MCF 10A (cell line): ENCODE data around the gene AVP. TPM values are rescaled to one million over a fixed set of nuclear protein-coding genes. Genes with fewer than 3 reads are reported as not detected.

Experiments
- BruUV-seq: library from RNA; stranded (reverse); fragments of 400-500 nt; replicated peaks from 2 replicates; lab custom pipeline; 2021; lab: Mats Ljungman, UMichigan
- CTCF ChIA-PET: fragments of 300-600 bp; sonication (Branson Sonifier 250); formaldehyde crosslinking; extraction: SDS; loops from one replicate; lab custom pipeline; 2021; ENCODE audit warnings: antibody characterized with exemption, inconsistent platforms; lab: Yijun Ruan, JAX
- POLR2A ChIA-PET: fragments of 300-600, 350-650 bp; sonication (Branson Sonifier 250); formaldehyde crosslinking; extraction: SDS; loops from one replicate; lab custom pipeline; 2020; ENCODE audit warnings: antibody characterized with exemption, inconsistent platforms; lab: Yijun Ruan, JAX
- DNase-seq: peaks from one replicate; pipeline ENCODE4 v3.0.0-alpha.2; 2018; ENCODE audit not compliant: unreplicated experiment
- H3K27ac Mint-ChIP-seq: one replicate; pipeline ENCODE4 v1.8.0; 2022; ENCODE audit warnings: mild to moderate bottlenecking, low read depth, mixed read lengths; ENCODE audit not compliant: unreplicated experiment
- H3K27me3 Mint-ChIP-seq: one replicate; pipeline ENCODE4 v1.8.0; 2022; ENCODE audit warnings: mixed read lengths; ENCODE audit not compliant: insufficient read depth, unreplicated experiment
- H3K36me3 Mint-ChIP-seq: one replicate; pipeline ENCODE4 v1.8.0; 2022; ENCODE audit warnings: mild to moderate bottlenecking, moderate library complexity, mixed read lengths; ENCODE audit not compliant: insufficient read depth, unreplicated experiment
- H3K4me1 Mint-ChIP-seq: one replicate; pipeline ENCODE4 v1.8.0; 2022; ENCODE audit warnings: mixed read lengths; ENCODE audit not compliant: insufficient read depth, unreplicated experiment
- H3K4me3 Mint-ChIP-seq: one replicate; pipeline ENCODE4 v1.8.0; 2022; ENCODE audit warnings: mild to moderate bottlenecking, moderate library complexity, mixed read lengths; ENCODE audit not compliant: unreplicated experiment
- H3K9me3 Mint-ChIP-seq: one replicate; pipeline ENCODE4 v1.8.0; 2022; ENCODE audit warnings: mixed read lengths; ENCODE audit not compliant: unreplicated experiment
- CTCF ChIP-seq: fragments of 200-600 bp; IDR thresholded peaks from one replicate; pipeline ENCODE4 v1.8.0; 2022; ENCODE audit warnings: antibody characterized with exemption, mild to moderate bottlenecking; ENCODE audit not compliant: unreplicated experiment
- intact Hi-C: fragments of 100-400 bp; cut with micrococcal nuclease; formaldehyde crosslinking; loops from 2 replicates; pipeline ENCODE4 v1.14.1; 2022
- total RNA-seq: library from RNA; stranded (reverse); gene quantifications from 2 replicates; pipeline ENCODE4 v1.2.3, GENCODE V29; 2022

The AVP gene
- total RNA-seq, 1 experiment from 2014 or later, result not detected

DNA sequence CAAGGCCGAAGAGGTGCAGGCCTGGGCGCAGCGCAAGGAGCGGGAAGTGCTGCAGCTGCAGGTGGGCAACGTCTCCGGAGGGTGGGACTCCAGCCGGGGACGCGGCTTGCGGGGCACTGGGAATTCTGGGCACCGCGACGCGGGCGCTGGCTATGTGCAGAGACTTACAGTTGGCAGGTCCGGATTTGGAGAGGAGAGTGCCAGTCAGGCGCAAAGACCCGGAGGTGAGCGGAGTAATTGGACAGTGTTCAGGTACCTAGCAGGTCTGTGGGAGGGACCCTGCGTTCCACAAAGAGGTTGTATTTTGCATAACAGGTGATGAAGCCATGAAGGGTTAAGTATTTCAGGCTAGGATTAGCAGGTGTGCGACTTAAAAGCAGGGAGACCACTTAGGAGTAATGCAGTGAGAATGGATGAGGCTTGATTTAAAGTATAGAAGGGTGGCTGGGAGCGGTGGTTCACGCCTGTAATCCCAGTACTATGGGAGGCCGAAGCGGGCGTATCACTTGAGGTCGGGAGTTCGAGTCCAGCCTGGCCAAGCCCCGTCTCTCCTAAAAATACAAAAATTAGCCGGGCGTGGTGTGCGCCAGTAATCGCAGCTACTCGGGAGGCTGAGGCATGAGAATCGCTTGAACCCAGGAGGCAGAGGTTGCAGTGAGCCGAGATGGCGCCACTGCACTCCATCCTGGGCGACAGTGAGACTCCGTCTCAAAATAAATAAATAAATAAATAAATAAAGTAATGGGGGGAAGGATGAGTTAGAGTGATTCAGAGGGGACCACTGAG is 37.7 kb downstream of the AVP start:
- no peak for TF ChIP-seq CTCF
- BruUV-seq, result no TSS peak
- peaks cover 8% of the 10 kb centered on the region for H3K4me1 Mint-ChIP-seq
- peaks cover 37% of the 10 kb centered on the region for H3K36me3 Mint-ChIP-seq
- no peaks in the 10 kb centered on the region for H3K27me3 Mint-ChIP-seq
- no peaks in the 10 kb centered on the region for H3K9me3 Mint-ChIP-seq
- intact Hi-C loops, result no loop called here
- peak overlapping the region; percentile 83 for H3K27ac Mint-ChIP-seq
- ChIA-PET POLR2A (interaction anchor here (0.7 to 0.9 kb wide), 2 partner anchors 38 to 57 kb away, joined by 3 read pairs; no protein-coding TSS in a partner anchor), CTCF (interaction anchor here (0.5 to 1.6 kb wide), 4 partner anchors 28 to 236 kb away, joined by 3 to 4 read pairs (median 3); no protein-coding TSS in a partner anchor)
- H3K4me3 Mint-ChIP-seq, result peak overlapping the region; percentile 95
- DNase-seq, result peak; percentile 39

DNA sequence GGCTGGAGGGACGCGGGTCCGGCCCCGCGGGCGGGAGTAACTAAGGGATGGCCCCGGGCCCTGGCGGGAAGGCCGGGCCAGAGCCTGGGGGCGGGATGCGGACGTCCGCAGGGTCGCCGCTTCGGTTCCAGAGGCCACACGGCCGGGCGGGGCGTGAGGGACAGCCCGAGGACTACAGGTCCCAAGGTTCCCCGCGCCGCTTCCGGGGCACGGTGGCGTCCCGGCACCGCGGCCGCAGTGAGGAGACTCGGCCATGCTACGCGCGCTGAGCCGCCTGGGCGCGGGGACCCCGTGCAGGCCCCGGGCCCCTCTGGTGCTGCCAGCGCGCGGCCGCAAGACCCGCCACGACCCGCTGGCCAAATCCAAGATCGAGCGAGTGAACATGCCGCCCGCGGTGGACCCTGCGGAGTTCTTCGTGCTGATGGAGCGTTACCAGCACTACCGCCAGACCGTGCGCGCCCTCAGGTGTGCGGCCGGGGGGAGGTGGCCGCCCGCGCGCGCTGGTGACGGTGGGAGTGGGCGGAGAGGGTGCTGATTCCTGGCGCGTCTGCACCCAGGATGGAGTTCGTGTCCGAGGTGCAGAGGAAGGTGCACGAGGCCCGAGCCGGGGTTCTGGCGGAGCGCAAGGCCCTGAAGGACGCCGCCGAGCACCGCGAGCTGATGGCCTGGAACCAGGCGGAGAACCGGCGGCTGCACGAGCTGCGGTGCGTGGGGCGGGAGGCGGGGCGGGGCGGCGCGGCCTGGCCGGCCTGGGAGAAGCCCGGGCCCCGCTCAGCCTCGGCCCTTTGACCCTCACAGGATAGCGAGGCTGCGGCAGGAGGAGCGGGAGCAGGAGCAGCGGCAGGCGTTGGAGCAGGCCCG is 38.5 kb downstream of the AVP start, which contains the start of gene MRPS26:
Gene MRPS26 (plus strand): TSS at position 237 of the 861 bp plus-strand sequence. CDS start 17 bp downstream, at position 254.
- no peaks in the 10 kb centered on the region for H3K9me3 Mint-ChIP-seq
- intact Hi-C loops, result no loop called here
- no peak for TF ChIP-seq CTCF
- H3K27ac Mint-ChIP-seq, result peak within 1 kb of the TSS; percentile 83
- BruUV-seq, result no TSS peak
- peak; percentile 87 for DNase-seq
- H3K4me3 Mint-ChIP-seq, result peak within 1 kb of the TSS; percentile 95
- ChIA-PET CTCF (interaction anchor here (0.5 to 1.0 kb wide), 2 partner anchors 7 to 810 kb away, joined by 3 read pairs; no protein-coding TSS in a partner anchor), POLR2A (interaction anchor here (0.6 to 1.3 kb wide), 11 partner anchors 26 to 393 kb away, joined by 3 to 4 read pairs (median 3); partner anchors contain the start of gene NOP56)
- no peaks in the 10 kb centered on the region for H3K27me3 Mint-ChIP-seq
- peaks cover 37% of the 10 kb centered on the region for H3K36me3 Mint-ChIP-seq
- H3K4me1 Mint-ChIP-seq, result peaks cover 12% of the 10 kb centered on the region

GRCh38 chr20:3045042-3045815 is 39.3 kb downstream of the AVP start:
- ChIA-PET POLR2A (interaction anchor here (0.6 to 1.3 kb wide), 9 partner anchors 25 to 393 kb away, joined by 3 to 4 read pairs (median 3); partner anchors contain the start of gene NOP56), CTCF (interaction anchor here (0.5 to 1.0 kb wide), 3 partner anchors 8 to 809 kb away, joined by 3 read pairs; no protein-coding TSS in a partner anchor)
- Mint-ChIP-seq H3K27me3 (no peaks in the 10 kb centered on the region), H3K9me3 (no peaks in the 10 kb centered on the region), H3K27ac (peak overlapping the region; percentile 83), H3K4me1 (peaks cover 12% of the 10 kb centered on the region), H3K36me3 (peaks cover 42% of the 10 kb centered on the region), H3K4me3 (peak overlapping the region; percentile 95)
- BruUV-seq, result TSS peak; percentile 28
- intact Hi-C loops, result no loop called here
- no peak for DNase-seq
- no peak for TF ChIP-seq CTCF
